ENCODE measurements around the gene GNB4.
A peak's percentile ranks its signal among the peaks of the same experiment; 100 is the strongest.

GNB4 gene

GRCh38 chr3:179451265-179452175 lies at the start of gene GNB4:
Gene GNB4 (minus strand): TSS chr3:179451470. CDS start chr3:179426200, 25,270 bp downstream.
- peaks cover 32% of the 10 kb centered on the region for H3K27me3 ChIP-seq (ENCODE audit: low read depth, low read length)
- H3K36me3 ChIP-seq (replicated peaks; ENCODE audit: low read depth, low read length), result no peaks in the 10 kb centered on the region
- H3K9ac ChIP-seq (ENCODE audit: low read length), result peak within 1 kb of the TSS; percentile 46
- peak within 1 kb of the TSS; percentile 58 for H3K4me2 ChIP-seq (ENCODE audit: low read length)
- no peaks in the 10 kb centered on the region for H3K79me2 ChIP-seq (ENCODE audit: low read length)
- TF ChIP-seq EZH2phosphoT487 (IDR thresholded peaks at IDR 0.05; ENCODE audit: low read depth) (no peak), CTCF (IDR thresholded peaks at IDR 0.05; ENCODE audit: low read depth, low read length) (no peak)
- no peaks in the 10 kb centered on the region for H4K20me1 ChIP-seq (ENCODE audit: insufficient read depth, low read length)
- no peaks in the 10 kb centered on the region for H3K9me3 ChIP-seq (ENCODE audit: insufficient read depth, low read length)
- no peak within 1 kb of the TSS for H3K27ac ChIP-seq (ENCODE audit: low read length)
- H2AFZ ChIP-seq (ENCODE audit: low read depth, low read length), result peak within 1 kb of the TSS; percentile 15; the same call in 1 of the 2 replicates
- peaks cover 35% of the 10 kb centered on the region for H3K4me1 ChIP-seq (ENCODE audit: low read length)
- peak within 1 kb of the TSS; percentile 76 for H3K4me3 ChIP-seq (ENCODE audit: low read length)

DNA sequence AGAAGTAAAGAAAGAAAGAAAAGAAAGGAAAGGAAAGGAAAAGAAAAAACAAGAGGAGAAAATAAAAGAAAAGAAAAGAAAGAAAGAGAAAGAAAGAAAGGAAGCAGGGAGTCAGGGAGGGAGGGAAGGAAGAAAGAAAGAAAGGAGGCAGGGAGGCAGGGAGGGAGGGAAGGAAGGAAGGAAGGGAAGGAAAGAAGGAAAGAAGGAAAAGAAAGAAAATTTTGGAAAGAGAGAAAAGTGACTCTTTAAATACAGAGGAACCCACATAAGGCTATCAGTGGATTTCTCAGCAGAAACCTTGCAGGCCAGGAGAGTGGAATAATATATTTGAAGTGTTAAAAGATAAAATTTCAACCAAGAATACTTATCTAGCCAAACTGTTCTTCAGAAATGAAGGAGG lies 44.2 kb upstream of the GNB4 start:
- Histone ChIP-seq H3K27ac (ENCODE audit: low read length) (no peak overlapping the region), H3K79me2 (ENCODE audit: low read length) (no peaks in the 10 kb centered on the region), H3K4me2 (ENCODE audit: low read length) (no peak overlapping the region), H3K27me3 (ENCODE audit: low read depth, low read length) (no peaks in the 10 kb centered on the region), H3K36me3 (replicated peaks; ENCODE audit: low read depth, low read length) (peaks cover 4% of the 10 kb centered on the region), H2AFZ (ENCODE audit: low read depth, low read length) (no peak overlapping the region), H3K9ac (ENCODE audit: low read length) (no peak overlapping the region), H3K4me1 (ENCODE audit: low read length) (no peaks in the 10 kb centered on the region), H4K20me1 (ENCODE audit: insufficient read depth, low read length) (no peaks in the 10 kb centered on the region), H3K9me3 (ENCODE audit: insufficient read depth, low read length) (peaks cover 43% of the 10 kb centered on the region), H3K4me3 (ENCODE audit: low read length) (no peak overlapping the region)
- TF ChIP-seq CTCF (IDR thresholded peaks at IDR 0.05; ENCODE audit: low read depth, low read length) (no peak), EZH2phosphoT487 (IDR thresholded peaks at IDR 0.05; ENCODE audit: low read depth) (no peak)

GRCh38 chr3:179493260-179493659 lies 42.0 kb upstream of the GNB4 start:
- H3K36me3 ChIP-seq (replicated peaks; ENCODE audit: low read depth, low read length), result peaks cover 4% of the 10 kb centered on the region
- no peaks in the 10 kb centered on the region for H3K79me2 ChIP-seq (ENCODE audit: low read length)
- H3K4me3 ChIP-seq (ENCODE audit: low read length), result no peak overlapping the region
- H3K4me1 ChIP-seq (ENCODE audit: low read length), result no peaks in the 10 kb centered on the region
- peaks cover 48% of the 10 kb centered on the region for H3K9me3 ChIP-seq (ENCODE audit: insufficient read depth, low read length)
- H4K20me1 ChIP-seq (ENCODE audit: insufficient read depth, low read length), result no peaks in the 10 kb centered on the region
- no peak overlapping the region for H3K27ac ChIP-seq (ENCODE audit: low read length)
- no peak overlapping the region for H3K4me2 ChIP-seq (ENCODE audit: low read length)
- TF ChIP-seq EZH2phosphoT487 (IDR thresholded peaks at IDR 0.05; ENCODE audit: low read depth) (no peak), CTCF (IDR thresholded peaks at IDR 0.05; ENCODE audit: low read depth, low read length) (no peak)
- H2AFZ ChIP-seq (ENCODE audit: low read depth, low read length), result no peak overlapping the region
- no peaks in the 10 kb centered on the region for H3K27me3 ChIP-seq (ENCODE audit: low read depth, low read length)
- no peak overlapping the region for H3K9ac ChIP-seq (ENCODE audit: low read length)

- no peaks in the 10 kb centered on the region for H4K20me1 ChIP-seq (ENCODE audit: insufficient read depth, low read length)
- no peak overlapping the region for H2AFZ ChIP-seq (ENCODE audit: low read depth, low read length)
- H3K79me2 ChIP-seq (ENCODE audit: low read length), result no peaks in the 10 kb centered on the region
- H3K27me3 ChIP-seq (ENCODE audit: low read depth, low read length), result no peaks in the 10 kb centered on the region
- H3K36me3 ChIP-seq (replicated peaks; ENCODE audit: low read depth, low read length), result peaks cover 4% of the 10 kb centered on the region
- TF ChIP-seq CTCF (IDR thresholded peaks at IDR 0.05; ENCODE audit: low read depth, low read length), result no peak
- TF ChIP-seq EZH2phosphoT487 (IDR thresholded peaks at IDR 0.05; ENCODE audit: low read depth), result no peak
- no peak overlapping the region for H3K4me2 ChIP-seq (ENCODE audit: low read length)
- no peaks in the 10 kb centered on the region for H3K4me1 ChIP-seq (ENCODE audit: low read length)
- peaks cover 24% of the 10 kb centered on the region; the same call in 1 of the 2 replicates for H3K9me3 ChIP-seq (ENCODE audit: insufficient read depth, low read length)
- no peak overlapping the region for H3K9ac ChIP-seq (ENCODE audit: low read length)
- H3K4me3 ChIP-seq (ENCODE audit: low read length), result no peak overlapping the region
- no peak overlapping the region for H3K27ac ChIP-seq (ENCODE audit: low read length)
Observed at GRCh38 chr3:179488213-179488612, 36.9 kb upstream of the GNB4 start.
